GM18520 (cell line): ENCODE measurements around the gene TMEM91.
"Not testable (repeated sequence)": the region's sequence is repeated elsewhere in the genome, so short reads cannot be mapped to it uniquely, and the experiment has no call there.

Source experiments
- ATAC-seq: cut with Tn5 transposase; IDR thresholded peaks from one replicate; pipeline ENCODE4 v1.9.1; 2021; ENCODE audit not compliant: unreplicated experiment

TMEM91 gene

GRCh38 chr19:41373993-41374392 lies 2.3 kb upstream of the TMEM91 start:
- ATAC-seq = no peak

GRCh38 chr19:41376998-41377365 lies 649 bp downstream of the TMEM91 start:
- ATAC-seq = no peak

- ATAC-seq = no peak
Observed at GRCh38 chr19:41377977-41378709, 1.8 kb downstream of the TMEM91 start.

- not testable (repeated sequence) for ATAC-seq
Observed at GRCh38 chr19:41381536-41381935, 5.2 kb downstream of the TMEM91 start.

- no peak for ATAC-seq
Observed at GRCh38 chr19:41384351-41384750, 8.0 kb downstream of the TMEM91 start.

GRCh38 chr19:41386442-41386841 lies 10.1 kb downstream of the TMEM91 start:
- ATAC-seq = no peak

- ATAC-seq = no peak
Observed at GRCh38 chr19:41391618-41392017, 15.3 kb downstream of the TMEM91 start.

- ATAC-seq = no peak
Observed at GRCh38 chr19:41392775-41393174, 16.4 kb downstream of the TMEM91 start.

- ATAC-seq = no peak
Observed at GRCh38 chr19:41395355-41395754, 19.0 kb downstream of the TMEM91 start.

GRCh38 chr19:41397086-41398049 lies 21.0 kb downstream of the TMEM91 start, which contains the start of the genes BCKDHA and EXOSC5:
TSS of gene BCKDHA (plus strand) at chr19:41397818. CDS start at chr19:41397828, 10 bp downstream.
TSS of gene EXOSC5 (minus strand) at chr19:41397359. CDS start at chr19:41397328, 31 bp downstream.
- ATAC-seq = peak; percentile 95

GRCh38 chr19:41398050-41398418 lies 21.7 kb downstream of the TMEM91 start:
- ATAC-seq = no peak

GRCh38 chr19:41398598-41398997 lies 22.3 kb downstream of the TMEM91 start:
- no peak for ATAC-seq

- no peak for ATAC-seq
Observed at GRCh38 chr19:41399091-41399490, 22.8 kb downstream of the TMEM91 start.

- ATAC-seq = no peak
Observed at GRCh38 chr19:41399525-41399924, 23.2 kb downstream of the TMEM91 start.

- no peak for ATAC-seq
Observed at GRCh38 chr19:41401483-41401882, 25.1 kb downstream of the TMEM91 start.

GRCh38 chr19:41402010-41402409 lies 25.7 kb downstream of the TMEM91 start:
- ATAC-seq = no peak

GRCh38 chr19:41403181-41403970 lies 27.0 kb downstream of the TMEM91 start:
- no peak for ATAC-seq

GRCh38 chr19:41405776-41406175 lies 29.4 kb downstream of the TMEM91 start:
- no peak for ATAC-seq

- no peak for ATAC-seq
Observed at GRCh38 chr19:41407271-41407670, 30.9 kb downstream of the TMEM91 start.

GRCh38 chr19:41408256-41408655 lies 31.9 kb downstream of the TMEM91 start:
- no peak for ATAC-seq

GRCh38 chr19:41408846-41409245 lies 32.5 kb downstream of the TMEM91 start:
- ATAC-seq = not testable (repeated sequence)
